ENCODE data around the gene NFATC4.

DNA sequence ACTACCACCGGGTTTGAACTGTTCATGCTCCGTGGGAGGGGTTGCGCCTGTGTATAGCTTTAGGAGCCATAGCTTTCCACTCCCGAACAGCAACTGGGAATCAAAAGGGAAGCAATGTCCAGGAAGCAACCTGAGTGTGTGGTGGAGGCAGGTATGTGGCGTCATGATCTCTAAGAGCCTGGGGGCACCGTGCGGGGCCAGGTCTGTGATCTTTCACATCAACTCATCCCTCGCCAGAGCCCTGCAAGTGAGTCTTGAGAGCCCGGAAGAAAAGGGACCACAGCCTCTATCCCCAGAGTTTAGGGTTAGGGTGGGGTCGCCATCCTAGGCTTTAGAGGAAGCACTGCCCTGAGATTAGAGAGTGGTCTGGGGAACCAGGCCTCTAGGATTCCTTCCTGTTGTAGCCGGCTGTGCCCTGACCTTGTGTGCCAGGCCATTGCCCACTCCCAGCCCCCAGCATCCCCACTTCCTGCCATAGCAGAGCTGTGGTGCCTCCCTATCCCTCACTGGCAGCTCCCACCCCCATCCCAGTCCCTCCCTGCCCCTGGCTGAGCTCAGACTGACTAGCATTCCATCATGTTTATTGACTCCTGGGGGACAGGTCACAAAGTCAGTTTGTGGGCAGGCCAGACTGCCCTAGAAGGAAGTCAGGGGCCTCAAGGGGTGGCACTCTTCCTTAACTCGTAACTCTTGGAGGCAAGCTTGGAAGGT is 32.4 kb upstream of the NFATC4 start:
- TF ChIP-seq, protein P1, sequence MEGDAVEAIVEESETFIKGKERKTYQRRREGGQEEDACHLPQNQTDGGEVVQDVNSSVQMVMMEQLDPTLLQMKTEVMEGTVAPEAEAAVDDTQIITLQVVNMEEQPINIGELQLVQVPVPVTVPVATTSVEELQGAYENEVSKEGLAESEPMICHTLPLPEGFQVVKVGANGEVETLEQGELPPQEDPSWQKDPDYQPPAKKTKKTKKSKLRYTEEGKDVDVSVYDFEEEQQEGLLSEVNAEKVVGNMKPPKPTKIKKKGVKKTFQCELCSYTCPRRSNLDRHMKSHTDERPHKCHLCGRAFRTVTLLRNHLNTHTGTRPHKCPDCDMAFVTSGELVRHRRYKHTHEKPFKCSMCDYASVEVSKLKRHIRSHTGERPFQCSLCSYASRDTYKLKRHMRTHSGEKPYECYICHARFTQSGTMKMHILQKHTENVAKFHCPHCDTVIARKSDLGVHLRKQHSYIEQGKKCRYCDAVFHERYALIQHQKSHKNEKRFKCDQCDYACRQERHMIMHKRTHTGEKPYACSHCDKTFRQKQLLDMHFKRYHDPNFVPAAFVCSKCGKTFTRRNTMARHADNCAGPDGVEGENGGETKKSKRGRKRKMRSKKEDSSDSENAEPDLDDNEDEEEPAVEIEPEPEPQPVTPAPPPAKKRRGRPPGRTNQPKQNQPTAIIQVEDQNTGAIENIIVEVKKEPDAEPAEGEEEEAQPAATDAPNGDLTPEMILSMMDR (IDR thresholded peaks at IDR 0.05): no peak
- TF ChIP-seq POLR2A (IDR thresholded peaks at IDR 0.05): no peak

All from tibial nerve (tissue), 3 donors.